OCI-M2 (cell line): ENCODE measurements around the gene THSD7B.

Experiments used
- DNase-seq: peaks from one replicate; lab custom pipeline; 2025; ENCODE audit not compliant: unreplicated experiment; lab: John Stamatoyannopoulos, UW

THSD7B gene

GRCh38 chr2:137192366-137193310 lies 427.3 kb downstream of the THSD7B start:
- DNase-seq, result no peak

- DNase-seq, result no peak
Observed at GRCh38 chr2:137193401-137193800, 428.1 kb downstream of the THSD7B start.

GRCh38 chr2:137194111-137194510 lies 428.8 kb downstream of the THSD7B start:
- no peak for DNase-seq

- DNase-seq, result no peak
Observed at GRCh38 chr2:137199751-137200150, 434.4 kb downstream of the THSD7B start.

- no peak for DNase-seq
Observed at GRCh38 chr2:137202318-137202717, 437.0 kb downstream of the THSD7B start.

- DNase-seq, result no peak
Observed at GRCh38 chr2:137205324-137205723, 440.0 kb downstream of the THSD7B start.

GRCh38 chr2:137206069-137206468 lies 440.7 kb downstream of the THSD7B start:
- no peak for DNase-seq

- no peak for DNase-seq
Observed at GRCh38 chr2:137207030-137207429, 441.7 kb downstream of the THSD7B start.

- DNase-seq, result no peak
Observed at GRCh38 chr2:137208431-137208891, 443.1 kb downstream of the THSD7B start.

GRCh38 chr2:137210039-137210438 lies 444.7 kb downstream of the THSD7B start:
- DNase-seq, result no peak

- no peak for DNase-seq
Observed at GRCh38 chr2:137211761-137212160, 446.4 kb downstream of the THSD7B start.

GRCh38 chr2:137220438-137220993 lies 455.2 kb downstream of the THSD7B start:
- no peak for DNase-seq

GRCh38 chr2:137221797-137222492 lies 456.6 kb downstream of the THSD7B start:
- DNase-seq, result no peak

- no peak for DNase-seq
Observed at GRCh38 chr2:137223722-137224121, 458.4 kb downstream of the THSD7B start.

GRCh38 chr2:137228566-137228965 lies 463.2 kb downstream of the THSD7B start:
- no peak for DNase-seq

- DNase-seq, result no peak
Observed at GRCh38 chr2:137229834-137230233, 464.5 kb downstream of the THSD7B start.

- no peak for DNase-seq
Observed at GRCh38 chr2:137231628-137232027, 466.3 kb downstream of the THSD7B start.

GRCh38 chr2:137232076-137232475 lies 466.7 kb downstream of the THSD7B start:
- DNase-seq, result no peak

GRCh38 chr2:137233091-137233490 lies 467.7 kb downstream of the THSD7B start:
- no peak for DNase-seq

GRCh38 chr2:137237055-137237454 lies 471.7 kb downstream of the THSD7B start:
- DNase-seq, result no peak

- DNase-seq, result no peak
Observed at GRCh38 chr2:137238065-137238464, 472.7 kb downstream of the THSD7B start.
